Transverse colon (tissue), 4 donors: ENCODE data around the gene PCDHA2. TPM values are rescaled to one million over a fixed set of nuclear protein-coding genes. Genes with fewer than 3 reads are reported as not detected.

Experiments used
- DNase-seq: peaks from one replicate; pipeline ENCODE4 v3.0.0-alpha.2; 2019
- H3K27ac ChIP-seq, 4 donors: fragments of 200-600 bp; sonication (generic); 2 replicates each; pipeline ENCODE4 v1.5.1; 2016 to 2018; ENCODE audit warnings: inconsistent platforms in 4 of 4
- H3K27me3 ChIP-seq: fragments of 200-600 bp; sonication (generic); 2 replicates; pipeline ENCODE4 v1.5.1; 2017; ENCODE audit warnings: inconsistent platforms
- H3K36me3 ChIP-seq, 4 donors: fragments of 200-600 bp; sonication (generic); 2 replicates each; pipeline ENCODE4 v1.5.1; 2017 to 2019; ENCODE audit warnings: inconsistent platforms in 4 of 4
- H3K4me1 ChIP-seq, 4 donors: fragments of 200-600 bp; sonication (generic); 2 replicates each; pipeline ENCODE4 v1.5.1; 2017 to 2020; ENCODE audit warnings: inconsistent platforms in 4 of 4
- H3K4me3 ChIP-seq, 4 donors: fragments of 200-600 bp; sonication (generic); 1 replicate in 1 of 4; 2 replicates in 3 of 4; pipeline versions ENCODE4 v1.5.1 to v1.6.1; 2017 to 2019; ENCODE audit warnings: inconsistent platforms in 4 of 4
- H3K9me3 ChIP-seq, 2 donors: fragments of 200-600 bp; sonication (generic); 2 replicates each; pipeline ENCODE4 v1.5.1; 2017 to 2019; ENCODE audit warnings: inconsistent platforms in 2 of 2
- EP300 ChIP-seq: sonication (generic); formaldehyde crosslinking; IDR thresholded peaks from one replicate; pipeline ENCODE4 v1.6.1; 2017; ENCODE audit warnings: antibody characterized with exemption, low read depth
- POLR2A ChIP-seq: fragments of 450-650 bp; IDR thresholded peaks from one replicate; pipeline ENCODE4 v1.6.1; 2016; ENCODE audit warnings: antibody characterized with exemption, mild to moderate bottlenecking, moderate library complexity
- POLR2AphosphoS5 ChIP-seq, 3 donors: sonication (generic); formaldehyde crosslinking; IDR thresholded peaks; one replicate each; pipeline ENCODE4 v1.6.1; 2016; ENCODE audit warnings: antibody characterized with exemption in 3 of 3
- WGBS, 2 donors: methylation state at CpG; one replicate each; pipeline ENCODE4 v1.1.5; 2018; ENCODE audit warnings: low coverage in 1 of 2; 5-methylcytosine and 5-hydroxymethylcytosine counted together
- in situ Hi-C, 4 donors: fragments of 200-750 bp; cut with MboI; loops; one replicate each; pipeline versions ENCODE4 v1.15.0 to v1.15.1; 2017; ENCODE audit warnings: low sequenced_read_pairs in 3 of 4, low pct_ligation_motif_present in 1 of 4, low pct_unique_long_range_greater_than_20kb in 1 of 4
- intact Hi-C: fragments of 100-400 bp; cut with DNase I; formaldehyde crosslinking; loops from one replicate; pipeline ENCODE4 v1.15.1; 2023; ENCODE audit warnings: low total_unique reads
- total RNA-seq, 4 donors: library from RNA; depleted of rRNA; stranded (reverse); fragments of >200 nt; gene quantifications; one replicate each; pipeline ENCODE4 v1.1.0, GENCODE V29; 2016
- TF ChIP-seq, protein P1 (sequence below), 5 experiments: fragments of 200-600 bp in 3 of 5; fragments of 450-650 bp in 2 of 5; sonication (generic) in 3 of 5; IDR thresholded peaks; 1 replicate in 2 of 5; 2 replicates in 3 of 5; pipeline ENCODE4 v1.5.1; 2016 to 2017; ENCODE audit warnings: antibody characterized with exemption in 5 of 5, inconsistent platforms in 3 of 5, mild to moderate bottlenecking in 2 of 5, moderate library complexity in 1 of 5

The PCDHA2 gene
- under 1 TPM in 2 of 4 donors, not detected in 2; 0.14 to 0.32 TPM for total RNA-seq

DNA sequence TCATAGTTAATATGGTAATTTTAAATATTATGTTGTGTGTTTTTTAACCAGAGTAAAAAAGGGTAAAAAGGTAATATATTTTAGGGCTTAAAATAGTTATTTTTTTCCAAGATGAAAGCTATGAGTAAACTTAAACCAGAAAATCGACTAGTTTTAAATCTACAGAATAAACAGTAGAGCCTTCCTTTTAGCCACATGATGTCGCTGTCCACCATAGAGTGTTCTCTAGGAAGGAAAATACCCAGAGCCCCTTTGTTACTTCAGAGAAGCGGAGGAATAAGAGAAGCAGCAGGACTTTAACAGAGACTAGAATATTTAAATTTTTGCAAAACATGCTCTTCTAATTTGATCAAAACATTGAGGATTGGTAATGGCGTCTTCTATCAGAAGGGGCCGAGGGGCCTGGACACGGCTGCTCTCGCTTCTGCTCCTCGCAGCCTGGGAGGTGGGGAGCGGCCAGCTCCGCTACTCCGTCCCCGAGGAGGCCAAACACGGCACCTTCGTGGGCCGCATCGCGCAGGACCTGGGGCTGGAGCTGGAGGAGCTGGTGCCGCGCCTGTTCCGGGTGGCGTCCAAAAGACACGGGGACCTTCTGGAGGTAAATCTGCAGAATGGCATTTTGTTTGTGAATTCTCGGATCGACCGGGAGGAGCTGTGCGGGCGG lies at the start of gene PCDHA2:
Gene PCDHA2, plus strand, starts transcription at position 258 of the 664 bp plus-strand sequence.
- WGBS, 2 donors: 27 to 56% methylated on average over 3 to 27 of the region's 27 CpGs
- DNase-seq: no peak
- H3K27me3 ChIP-seq: peaks cover 25% of the 10 kb centered on the region
- H3K27ac ChIP-seq: no peak within 1 kb of the TSS
- in situ Hi-C loops (no loop called here), intact Hi-C loops (no loop called here)
- no peak within 1 kb of the TSS for H3K4me3 ChIP-seq
- no peak for TF ChIP-seq EP300
- H3K4me1 ChIP-seq: no peaks in the 10 kb centered on the region
- H3K36me3 ChIP-seq: no peaks in the 10 kb centered on the region
- peaks cover 11 to 32% of the 10 kb centered on the region in 2 donors for H3K9me3 ChIP-seq

DNA sequence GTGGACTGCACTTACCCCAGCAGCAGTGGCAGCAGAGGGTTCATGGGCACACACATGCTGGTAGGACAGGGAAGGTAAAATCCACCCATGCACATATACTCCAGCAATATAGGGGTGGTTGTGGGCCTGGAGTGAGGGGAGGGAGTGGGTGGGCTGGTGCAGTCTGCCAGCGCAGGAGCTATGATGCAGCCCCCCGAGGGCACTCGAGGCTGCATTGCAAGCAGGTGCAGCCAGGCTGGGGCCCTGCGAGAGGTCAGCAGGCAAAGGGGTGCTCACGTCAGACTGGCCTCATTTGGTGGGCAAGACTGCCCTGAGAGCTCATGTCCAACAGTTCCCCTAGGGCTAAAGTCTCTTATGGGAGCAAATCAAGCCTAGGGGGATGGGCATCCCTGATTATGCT lies 41.1 kb upstream of the PCDHA2 start:
- Histone ChIP-seq H3K9me3 (peaks cover 25 to 32% of the 10 kb centered on the region in 2 donors), H3K36me3 (no peaks in the 10 kb centered on the region), H3K27me3 (no peaks in the 10 kb centered on the region), H3K4me3 (no peak overlapping the region), H3K4me1 (no peaks in the 10 kb centered on the region), H3K27ac (no peak overlapping the region)
- DNase-seq: no peak
- in situ Hi-C loops (no loop called here), intact Hi-C loops (no loop called here)
- 91% methylated on average over 5 of the region's 5 CpGs; no CpG with 5 or more reads in 1 of the 2 donors for WGBS, 2 donors
- TF ChIP-seq POLR2A (no peak), EP300 (no peak), POLR2AphosphoS5 (IDR thresholded peaks at IDR 0.05) (no peak)
- TF ChIP-seq, protein P1, sequence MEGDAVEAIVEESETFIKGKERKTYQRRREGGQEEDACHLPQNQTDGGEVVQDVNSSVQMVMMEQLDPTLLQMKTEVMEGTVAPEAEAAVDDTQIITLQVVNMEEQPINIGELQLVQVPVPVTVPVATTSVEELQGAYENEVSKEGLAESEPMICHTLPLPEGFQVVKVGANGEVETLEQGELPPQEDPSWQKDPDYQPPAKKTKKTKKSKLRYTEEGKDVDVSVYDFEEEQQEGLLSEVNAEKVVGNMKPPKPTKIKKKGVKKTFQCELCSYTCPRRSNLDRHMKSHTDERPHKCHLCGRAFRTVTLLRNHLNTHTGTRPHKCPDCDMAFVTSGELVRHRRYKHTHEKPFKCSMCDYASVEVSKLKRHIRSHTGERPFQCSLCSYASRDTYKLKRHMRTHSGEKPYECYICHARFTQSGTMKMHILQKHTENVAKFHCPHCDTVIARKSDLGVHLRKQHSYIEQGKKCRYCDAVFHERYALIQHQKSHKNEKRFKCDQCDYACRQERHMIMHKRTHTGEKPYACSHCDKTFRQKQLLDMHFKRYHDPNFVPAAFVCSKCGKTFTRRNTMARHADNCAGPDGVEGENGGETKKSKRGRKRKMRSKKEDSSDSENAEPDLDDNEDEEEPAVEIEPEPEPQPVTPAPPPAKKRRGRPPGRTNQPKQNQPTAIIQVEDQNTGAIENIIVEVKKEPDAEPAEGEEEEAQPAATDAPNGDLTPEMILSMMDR (IDR thresholded peaks at IDR 0.05): no peak

DNA sequence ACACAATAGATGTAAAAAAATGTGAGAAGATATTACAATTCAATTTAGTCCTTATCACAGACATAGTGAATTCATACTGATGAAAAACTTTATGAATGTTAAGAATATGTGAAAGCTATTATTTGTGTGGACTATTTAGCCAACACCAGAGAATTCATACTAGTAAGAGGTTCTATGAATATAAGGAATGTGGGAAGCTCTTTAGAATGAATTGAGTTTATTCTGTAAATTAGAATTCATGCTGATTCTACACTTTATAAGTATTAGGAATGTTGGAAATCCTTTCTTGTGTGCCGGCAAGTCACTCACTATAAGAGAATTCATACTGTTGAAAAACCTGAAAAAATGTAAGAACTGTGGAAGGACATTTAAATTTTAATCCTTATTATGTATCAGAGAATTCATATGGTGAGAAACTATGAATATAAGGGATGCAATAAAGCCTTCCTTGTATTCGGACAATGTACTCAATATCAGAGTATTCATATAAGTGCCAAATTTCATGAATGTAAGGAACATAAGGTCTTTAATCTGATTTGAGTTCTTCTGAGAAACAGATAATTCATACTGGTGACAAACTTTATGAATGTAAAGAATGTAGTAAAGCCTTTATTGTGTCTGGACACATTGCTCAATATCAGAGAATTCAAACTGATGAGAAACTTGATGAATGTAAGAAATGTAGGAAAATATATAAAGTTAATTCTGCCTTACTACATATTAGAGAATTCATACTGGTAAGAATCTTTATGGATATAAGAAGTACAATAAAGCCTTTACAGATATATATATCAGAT lies 30.3 kb upstream of the PCDHA2 start:
- no peak for DNase-seq
- H3K27me3 ChIP-seq: no peaks in the 10 kb centered on the region
- H3K4me3 ChIP-seq: no peak overlapping the region
- peaks cover 92 to 93% of the 10 kb centered on the region in 2 donors for H3K9me3 ChIP-seq
- no peaks in the 10 kb centered on the region for H3K36me3 ChIP-seq
- no peak overlapping the region for H3K27ac ChIP-seq
- 87 to 93% methylated on average over 2 of the region's 2 CpGs for WGBS, 2 donors
- TF ChIP-seq, protein P1 (IDR thresholded peaks at IDR 0.05): no peak
- no peak for TF ChIP-seq POLR2AphosphoS5 (IDR thresholded peaks at IDR 0.05)
- no peak for TF ChIP-seq POLR2A
- TF ChIP-seq EP300: no peak
- intact Hi-C loops (no loop called here), in situ Hi-C loops (no loop called here)
- no peaks in the 10 kb centered on the region for H3K4me1 ChIP-seq

DNA sequence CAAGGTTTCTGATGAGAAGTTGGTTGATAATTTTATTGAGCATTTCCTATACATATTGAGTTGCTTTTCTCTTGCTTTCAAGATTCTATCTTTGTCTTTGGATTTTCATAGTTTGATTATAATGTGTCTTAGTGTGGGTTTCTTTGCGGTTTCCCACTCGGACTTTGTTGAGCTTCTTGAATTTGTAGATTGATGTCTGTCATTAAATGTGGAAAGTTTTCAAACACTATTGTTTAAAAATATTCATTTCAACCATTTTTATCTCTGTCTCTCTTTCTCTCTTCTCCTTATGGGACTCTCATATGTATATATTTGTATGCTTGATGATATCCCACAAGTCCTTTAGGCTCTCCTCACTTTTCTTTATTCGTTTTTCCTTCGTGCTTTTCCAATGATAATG lies 27.2 kb upstream of the PCDHA2 start:
- intact Hi-C loops: no loop called here
- in situ Hi-C loops: no loop called here
- peaks cover 92 to 98% of the 10 kb centered on the region in 2 donors for H3K9me3 ChIP-seq
- H3K27ac ChIP-seq: no peak overlapping the region
- no peaks in the 10 kb centered on the region for H3K36me3 ChIP-seq
- no peaks in the 10 kb centered on the region for H3K27me3 ChIP-seq
- TF ChIP-seq POLR2A (no peak), EP300 (no peak), POLR2AphosphoS5 (IDR thresholded peaks at IDR 0.05) (no peak)
- TF ChIP-seq, protein P1 (IDR thresholded peaks at IDR 0.05): no peak
- no peak overlapping the region for H3K4me3 ChIP-seq
- WGBS, 2 donors: 83 to 90% methylated on average over 4 of the region's 4 CpGs
- no peaks in the 10 kb centered on the region for H3K4me1 ChIP-seq
- DNase-seq: no peak
